ENCODE data around the gene GGCX. TPM values are rescaled to one million over a fixed set of nuclear protein-coding genes. Genes with fewer than 3 reads are reported as not detected.
"Not testable (repeated sequence)": the region's sequence is repeated elsewhere in the genome, so short reads cannot be mapped to it uniquely, and the experiment has no call there.

The GGCX gene
- total RNA-seq, 3 donors from 2014 or later (not counting 1 experiment from before 2014, with no cell fraction given): 21.3 to 21.7 (median 21.4) TPM

GRCh38 chr2:85547089-85547858, 14.0 kb downstream of the GGCX start:
- ATAC-seq (no peak), DNase-seq (no peak)
- no peaks in the 10 kb centered on the region for H3K9me3 ChIP-seq (ENCODE audit: control insufficient read depth, insufficient read depth, low read length)
- no peak overlapping the region for H3K27ac ChIP-seq (ENCODE audit: low read length)
- no peak for TF ChIP-seq CTCF (IDR thresholded peaks at IDR 0.05)
- peaks cover 21% of the 10 kb centered on the region for H3K36me3 Mint-ChIP-seq
- H3K27ac Mint-ChIP-seq: no peak overlapping the region
- no peak overlapping the region for H3K4me3 Mint-ChIP-seq
- H3K4me1 Mint-ChIP-seq: peaks cover 5 to 11% of the 10 kb centered on the region in 2 donors
- H3K4me3 ChIP-seq (ENCODE audit: low read length): no peak overlapping the region
- no peaks in the 10 kb centered on the region for H3K4me1 ChIP-seq (ENCODE audit: control insufficient read depth, insufficient read depth, low read length)
- 100% methylated on average over 1 of the region's 1 CpG for WGBS (ENCODE audit: insufficient coverage)
- H3K36me3 ChIP-seq (ENCODE audit: control insufficient read depth, insufficient read depth, low read length): peaks cover 52% of the 10 kb centered on the region
- no peaks in the 10 kb centered on the region for H3K27me3 Mint-ChIP-seq (ENCODE audit: low read depth in 2 of 2)
- no peaks in the 10 kb centered on the region for H3K9me3 Mint-ChIP-seq
- H3K27me3 ChIP-seq (ENCODE audit: control insufficient read depth, insufficient read depth, low read length): no peaks in the 10 kb centered on the region
- intact Hi-C loops (cut with micrococcal nuclease): no loop called here

GRCh38 chr2:85545780-85546240, 15.5 kb downstream of the GGCX start:
- Histone ChIP-seq H3K27ac (ENCODE audit: low read length) (no peak overlapping the region), H3K9me3 (ENCODE audit: control insufficient read depth, insufficient read depth, low read length) (no peaks in the 10 kb centered on the region), H3K4me3 (ENCODE audit: low read length) (no peak overlapping the region), H3K27me3 (ENCODE audit: control insufficient read depth, insufficient read depth, low read length) (no peaks in the 10 kb centered on the region), H3K4me1 (ENCODE audit: control insufficient read depth, insufficient read depth, low read length) (no peaks in the 10 kb centered on the region), H3K36me3 (ENCODE audit: control insufficient read depth, insufficient read depth, low read length) (peaks cover 58% of the 10 kb centered on the region)
- Mint-ChIP-seq H3K9me3 (no peaks in the 10 kb centered on the region), H3K4me3 (no peak overlapping the region), H3K36me3 (peaks cover 30% of the 10 kb centered on the region), H3K4me1 (peaks cover 17 to 19% of the 10 kb centered on the region in 2 donors), H3K27ac (no peak overlapping the region), H3K27me3 (ENCODE audit: low read depth in 2 of 2) (no peaks in the 10 kb centered on the region)
- WGBS (ENCODE audit: insufficient coverage): 95% methylated on average over 5 of the region's 5 CpGs
- intact Hi-C loops (cut with micrococcal nuclease): no loop called here
- DNase-seq (no peak), ATAC-seq (no peak)
- no peak for TF ChIP-seq CTCF (IDR thresholded peaks at IDR 0.05)

- H3K27ac Mint-ChIP-seq; H3K9me3 ChIP-seq (ENCODE audit: control insufficient read depth, insufficient read depth, low read length); H3K27me3 ChIP-seq (ENCODE audit: control insufficient read depth, insufficient read depth, low read length); H3K4me1 ChIP-seq (ENCODE audit: control insufficient read depth, insufficient read depth, low read length); H3K27ac ChIP-seq (ENCODE audit: low read length); H3K4me3 ChIP-seq (ENCODE audit: low read length); H3K9me3 Mint-ChIP-seq; H3K27me3 Mint-ChIP-seq (ENCODE audit: low read depth in 2 of 2); ATAC-seq; H3K4me3 Mint-ChIP-seq; DNase-seq; intact Hi-C loops (cut with micrococcal nuclease): not testable (repeated sequence)
- H3K36me3 ChIP-seq (ENCODE audit: control insufficient read depth, insufficient read depth, low read length): peaks cover 52% of the 10 kb centered on the region
- H3K4me1 Mint-ChIP-seq: peaks cover 24 to 26% of the 10 kb centered on the region in 2 donors
- peaks cover 30% of the 10 kb centered on the region for H3K36me3 Mint-ChIP-seq
- WGBS (ENCODE audit: insufficient coverage): 100% methylated on average over 3 of the region's 5 CpGs
These were observed 16.1 kb downstream of the GGCX start for GRCh38 chr2:85544915-85545779.

GRCh38 chr2:85544254-85544691, 17.0 kb downstream of the GGCX start:
- Mint-ChIP-seq H3K36me3 (peaks cover 30% of the 10 kb centered on the region), H3K4me1 (peaks cover 29 to 34% of the 10 kb centered on the region in 2 donors)
- H3K4me3 Mint-ChIP-seq; H3K9me3 ChIP-seq (ENCODE audit: control insufficient read depth, insufficient read depth, low read length); H3K27me3 ChIP-seq (ENCODE audit: control insufficient read depth, insufficient read depth, low read length); intact Hi-C loops (cut with micrococcal nuclease); H3K27me3 Mint-ChIP-seq (ENCODE audit: low read depth in 2 of 2); H3K27ac ChIP-seq (ENCODE audit: low read length); H3K27ac Mint-ChIP-seq; ATAC-seq; DNase-seq; H3K9me3 Mint-ChIP-seq; H3K4me3 ChIP-seq (ENCODE audit: low read length): not testable (repeated sequence)
- WGBS (ENCODE audit: insufficient coverage): 95% methylated on average over 3 of the region's 3 CpGs
- H3K4me1 ChIP-seq (ENCODE audit: control insufficient read depth, insufficient read depth, low read length): peaks cover 11% of the 10 kb centered on the region
- H3K36me3 ChIP-seq (ENCODE audit: control insufficient read depth, insufficient read depth, low read length): peaks cover 48% of the 10 kb centered on the region

Measured in natural killer cell (primary cell).